ENCODE measurements around the gene CACNA1S. TPM values are rescaled to one million over a fixed set of nuclear protein-coding genes. Genes with fewer than 3 reads are reported as not detected.

CACNA1S gene
- polyA plus RNA-seq, 1 donor from 2014 or later: not detected

DNA sequence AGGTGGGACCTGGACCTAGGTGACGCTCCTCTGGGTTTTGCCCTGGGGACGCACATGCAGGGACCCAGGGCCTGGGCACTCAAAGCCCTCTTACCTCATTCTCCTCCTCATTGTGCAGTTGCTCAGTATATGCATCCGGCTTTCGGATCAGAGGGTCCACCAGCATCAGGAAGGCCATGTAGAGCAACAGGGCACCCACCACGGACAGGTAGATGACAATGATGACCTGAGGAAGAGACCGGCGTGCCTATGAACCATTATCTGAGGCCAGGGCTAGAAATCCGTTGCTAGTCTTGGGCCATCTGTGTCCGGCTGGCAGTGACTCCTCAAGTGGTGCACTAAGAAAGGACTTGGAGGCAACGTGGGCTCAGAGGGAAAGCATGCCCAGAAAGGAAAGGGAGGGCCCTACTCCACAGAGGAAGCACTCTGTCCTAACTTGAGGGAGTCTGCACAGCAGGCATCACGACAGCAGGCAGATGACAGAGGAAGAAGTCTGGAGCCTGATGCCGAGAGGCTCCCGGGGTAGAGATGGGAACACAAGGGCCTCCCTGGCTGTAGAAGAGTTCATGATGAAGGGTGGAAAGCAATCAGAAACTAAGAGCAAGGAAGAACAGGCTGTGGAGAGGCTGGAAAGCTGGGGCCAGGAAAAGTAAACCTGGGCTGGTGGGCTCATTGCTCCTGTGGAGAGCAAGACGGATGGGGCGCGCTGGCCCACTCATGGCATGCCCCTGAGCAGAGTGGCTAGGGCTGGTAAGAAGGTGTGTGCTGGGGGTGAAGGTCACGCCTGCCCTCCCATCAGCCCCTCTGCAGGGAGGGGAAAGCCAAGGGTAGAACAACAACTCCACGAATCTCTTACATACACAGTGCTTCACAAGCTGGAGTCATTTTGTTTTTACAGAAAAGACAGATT is 31.8 kb upstream of the CACNA1S start:
- Mint-ChIP-seq H3K36me3 (peaks cover 27% of the 10 kb centered on the region), H3K27me3 (no peaks in the 10 kb centered on the region), H3K9me3 (no peaks in the 10 kb centered on the region), H3K4me3 (no peak overlapping the region), H3K27ac (no peak overlapping the region), H3K4me1 (peaks cover 0 to 4% (median 0%) of the 10 kb centered on the region in 3 donors)

DNA sequence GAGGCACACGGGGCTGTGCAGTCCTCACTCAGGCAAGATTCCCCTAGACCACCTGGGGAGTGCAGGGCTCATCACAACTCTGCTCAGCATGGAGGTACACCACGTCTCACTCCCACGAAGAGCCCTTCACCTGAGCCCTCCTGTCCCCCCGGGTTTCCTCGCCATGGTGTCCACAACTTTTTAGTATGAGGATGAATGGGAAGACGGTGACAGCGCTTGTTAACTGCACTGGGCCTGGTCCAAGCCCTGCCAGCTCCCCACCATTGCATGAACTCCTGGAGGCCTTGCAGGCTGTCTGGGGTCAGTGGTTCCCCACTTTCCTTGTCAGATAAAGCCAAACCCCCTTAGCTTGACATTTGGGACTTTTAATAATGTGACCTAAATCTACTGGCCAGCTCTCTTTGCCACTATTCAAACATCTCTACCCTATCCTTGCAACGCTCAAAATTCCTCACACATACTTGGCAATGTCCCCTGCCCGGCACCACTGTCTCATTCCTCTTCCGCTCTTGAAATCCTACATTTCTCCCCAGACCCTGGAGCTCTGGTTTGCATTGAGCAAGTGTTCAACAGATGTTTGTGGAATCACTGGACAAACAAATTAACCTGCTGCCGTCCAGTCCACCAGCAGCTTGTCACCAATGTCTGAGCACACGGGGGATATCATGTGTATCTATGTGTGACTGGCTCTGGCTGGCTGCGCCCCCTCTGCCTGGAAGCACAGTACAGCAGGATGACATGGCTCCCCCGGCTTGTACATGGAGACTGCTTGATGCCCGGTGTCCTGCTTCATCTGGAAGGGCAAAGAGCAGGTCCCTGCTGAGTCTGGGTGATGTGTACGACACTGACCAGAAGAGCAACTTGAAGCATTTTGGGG is 30.9 kb upstream of the CACNA1S start:
- no peak overlapping the region for H3K4me3 Mint-ChIP-seq
- peaks cover 0 to 4% (median 0%) of the 10 kb centered on the region in 3 donors for H3K4me1 Mint-ChIP-seq
- H3K9me3 Mint-ChIP-seq: no peaks in the 10 kb centered on the region
- H3K36me3 Mint-ChIP-seq: peaks cover 27% of the 10 kb centered on the region
- no peak overlapping the region for H3K27ac Mint-ChIP-seq
- no peaks in the 10 kb centered on the region for H3K27me3 Mint-ChIP-seq

DNA sequence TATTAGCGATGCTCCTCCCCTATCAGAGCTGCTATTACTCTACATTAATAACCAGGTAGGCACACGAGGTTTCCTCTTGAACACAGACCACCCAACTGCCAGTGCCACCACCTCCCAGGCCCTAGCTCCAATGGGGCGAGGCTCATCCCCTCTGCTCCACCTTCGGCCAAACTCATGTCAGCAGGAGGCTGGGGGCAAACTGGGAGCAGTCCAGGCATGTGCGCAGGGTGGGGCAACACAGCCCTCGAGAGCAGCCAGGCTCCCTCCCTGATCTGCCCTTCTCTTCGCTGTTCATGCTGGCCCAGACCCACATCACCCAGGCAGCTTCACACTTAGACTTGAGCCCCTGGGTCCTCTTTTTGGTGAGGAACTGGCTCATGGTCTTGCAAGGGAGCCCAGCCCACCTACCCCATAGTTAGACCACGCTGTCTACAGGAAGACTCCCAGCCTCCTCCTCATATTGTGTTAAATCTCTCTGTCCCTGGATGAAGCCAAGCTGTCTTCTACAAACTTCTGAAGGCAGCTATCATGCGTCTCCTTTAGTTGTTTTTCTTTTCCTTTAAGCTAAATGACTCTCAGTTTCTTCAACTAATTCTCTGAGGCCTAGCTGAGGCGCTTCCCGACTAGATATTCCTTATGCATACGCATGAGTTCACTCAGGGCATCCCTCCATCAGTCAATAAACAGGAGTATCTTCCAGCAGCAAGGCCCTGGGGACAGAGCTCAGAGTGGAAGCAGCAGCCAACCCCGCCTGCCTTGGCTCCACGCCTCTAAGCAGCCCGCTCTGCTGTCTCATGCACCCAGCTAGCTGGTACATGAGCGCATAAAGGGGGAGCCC is 30.0 kb upstream of the CACNA1S start:
- Mint-ChIP-seq H3K27me3 (no peaks in the 10 kb centered on the region), H3K4me3 (no peak overlapping the region), H3K9me3 (no peaks in the 10 kb centered on the region), H3K4me1 (peaks cover 0 to 4% (median 0%) of the 10 kb centered on the region in 3 donors), H3K36me3 (peaks cover 21% of the 10 kb centered on the region), H3K27ac (no peak overlapping the region)

DNA sequence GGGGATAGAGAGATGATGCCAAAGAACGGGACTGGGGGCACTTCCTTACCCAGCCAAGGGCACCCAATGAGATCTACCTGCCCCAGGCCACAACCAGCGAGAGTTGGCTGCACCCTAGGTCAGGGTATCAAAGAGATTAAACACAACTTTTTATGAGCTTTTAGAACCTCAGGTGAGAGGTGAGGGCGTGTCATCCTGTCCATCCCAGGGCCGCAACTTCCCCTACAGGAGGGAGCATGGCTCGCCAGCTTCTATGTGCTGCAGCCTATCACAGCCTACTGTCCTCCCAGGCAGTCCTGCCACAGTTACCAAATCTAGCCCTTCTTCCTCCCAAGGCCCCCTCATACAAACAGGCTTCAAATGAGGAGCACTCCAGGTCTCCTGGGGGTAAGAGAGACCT is 29.2 kb upstream of the CACNA1S start:
- Mint-ChIP-seq H3K9me3 (no peaks in the 10 kb centered on the region), H3K27ac (no peak overlapping the region), H3K36me3 (peaks cover 18% of the 10 kb centered on the region), H3K27me3 (no peaks in the 10 kb centered on the region), H3K4me1 (peaks cover 0 to 4% (median 0%) of the 10 kb centered on the region in 3 donors), H3K4me3 (no peak overlapping the region)

DNA sequence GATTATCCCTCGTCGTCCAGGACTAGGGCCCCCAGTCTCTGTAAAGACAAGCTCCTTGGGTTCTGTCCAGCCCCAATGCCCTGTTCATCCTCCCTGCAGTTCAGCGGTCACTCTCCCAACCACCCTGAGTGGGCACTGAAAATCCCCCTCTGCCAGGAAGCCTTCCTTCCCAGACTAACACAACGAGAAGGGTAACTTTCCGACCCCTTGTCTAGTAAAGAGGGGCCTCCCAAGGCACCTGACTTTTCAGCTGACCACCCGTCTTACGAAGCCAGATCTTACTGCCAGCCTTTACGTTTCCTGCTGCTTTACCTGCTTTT is 28.7 kb upstream of the CACNA1S start:
- Mint-ChIP-seq H3K27ac (no peak overlapping the region), H3K36me3 (peaks cover 14% of the 10 kb centered on the region), H3K4me3 (peak overlapping the region in 1 of 4 donors; percentile 41), H3K9me3 (no peaks in the 10 kb centered on the region), H3K27me3 (no peaks in the 10 kb centered on the region), H3K4me1 (peaks cover 0 to 4% (median 0%) of the 10 kb centered on the region in 3 donors)

DNA sequence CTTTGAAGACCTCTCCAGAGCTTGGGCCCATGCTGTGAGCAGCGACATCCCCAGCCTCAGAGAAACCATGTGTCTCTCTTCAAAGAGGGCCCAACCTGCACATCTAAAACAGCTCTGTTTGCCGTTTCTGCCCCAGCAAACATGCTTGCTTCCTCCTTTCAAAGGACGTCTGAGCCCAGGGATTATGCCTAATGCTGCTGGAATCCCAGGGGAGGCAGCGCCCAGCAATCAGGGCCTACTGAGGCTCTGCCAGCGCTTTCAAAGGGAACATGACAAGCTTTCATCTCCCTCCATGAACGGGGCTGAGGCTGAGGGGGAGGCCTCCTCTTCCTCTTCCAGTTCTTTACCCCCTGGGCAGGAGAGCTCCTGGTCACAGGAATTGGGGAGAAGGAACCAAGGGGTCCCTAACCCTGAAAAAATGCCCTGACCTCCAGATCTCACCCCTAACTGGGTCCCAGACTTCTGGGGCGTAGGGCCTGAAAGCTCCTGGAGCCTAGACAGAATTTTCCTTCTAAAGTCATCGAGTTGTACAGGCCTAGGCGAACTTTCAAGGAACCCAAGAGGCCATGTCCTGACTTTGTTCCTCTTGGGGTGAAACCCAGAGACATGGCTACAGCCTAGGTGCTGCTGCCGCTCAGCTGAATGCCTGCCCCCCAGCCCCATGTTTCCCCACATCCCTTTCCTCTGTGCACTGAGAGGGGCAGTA is 28.2 kb upstream of the CACNA1S start:
- Mint-ChIP-seq H3K27ac (no peak overlapping the region), H3K27me3 (no peaks in the 10 kb centered on the region), H3K4me3 (no peak overlapping the region), H3K4me1 (peaks cover 0 to 4% (median 0%) of the 10 kb centered on the region in 3 donors), H3K36me3 (peaks cover 16% of the 10 kb centered on the region), H3K9me3 (no peaks in the 10 kb centered on the region)

DNA sequence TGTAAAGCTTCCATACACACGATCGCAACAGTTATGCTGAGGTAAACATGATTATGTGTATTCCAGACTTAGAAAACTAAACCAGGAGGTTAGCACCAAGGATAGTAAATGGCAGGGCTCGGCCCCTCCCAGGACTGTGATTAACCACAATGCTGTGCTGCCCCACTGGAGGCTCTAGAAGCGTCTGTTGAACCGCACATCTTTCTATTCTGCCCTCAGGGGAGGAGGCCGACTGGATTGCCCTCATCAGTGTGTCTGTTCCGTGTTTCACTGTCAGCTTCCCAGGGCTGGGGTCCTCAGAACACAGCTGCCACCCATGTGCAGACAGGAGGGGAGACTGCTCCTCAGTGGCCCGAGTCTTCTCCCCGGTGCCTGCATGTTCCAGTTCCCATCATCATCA is 27.5 kb upstream of the CACNA1S start:
- Mint-ChIP-seq H3K36me3 (peaks cover 12% of the 10 kb centered on the region), H3K4me1 (peaks cover 0 to 4% (median 0%) of the 10 kb centered on the region in 3 donors), H3K9me3 (no peaks in the 10 kb centered on the region), H3K4me3 (no peak overlapping the region), H3K27me3 (no peaks in the 10 kb centered on the region), H3K27ac (no peak overlapping the region)

DNA sequence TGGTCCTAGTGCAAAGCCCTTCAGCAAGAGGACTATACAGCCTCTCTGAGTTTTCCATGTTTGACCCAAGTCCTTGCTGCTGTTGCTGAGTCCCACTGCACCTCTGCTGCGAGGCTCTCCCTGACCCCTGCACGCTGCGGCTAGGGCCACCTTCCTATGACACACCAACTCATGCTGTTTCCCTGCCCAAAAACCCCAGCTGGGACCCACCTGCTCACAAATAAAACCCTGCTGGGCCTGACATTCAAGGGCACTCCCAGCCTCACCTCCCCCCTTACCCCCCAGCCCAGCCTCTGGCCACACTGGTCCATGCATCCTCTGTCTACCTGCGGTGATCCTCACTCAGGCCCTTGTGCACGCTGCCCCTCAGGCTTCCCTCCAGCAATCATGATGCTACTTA is 27.1 kb upstream of the CACNA1S start:
- H3K27ac Mint-ChIP-seq: no peak overlapping the region
- no peaks in the 10 kb centered on the region for H3K27me3 Mint-ChIP-seq
- H3K4me1 Mint-ChIP-seq: peaks cover 0 to 4% (median 0%) of the 10 kb centered on the region in 3 donors
- H3K9me3 Mint-ChIP-seq: no peaks in the 10 kb centered on the region
- no peak overlapping the region for H3K4me3 Mint-ChIP-seq
- peaks cover 8% of the 10 kb centered on the region for H3K36me3 Mint-ChIP-seq

DNA sequence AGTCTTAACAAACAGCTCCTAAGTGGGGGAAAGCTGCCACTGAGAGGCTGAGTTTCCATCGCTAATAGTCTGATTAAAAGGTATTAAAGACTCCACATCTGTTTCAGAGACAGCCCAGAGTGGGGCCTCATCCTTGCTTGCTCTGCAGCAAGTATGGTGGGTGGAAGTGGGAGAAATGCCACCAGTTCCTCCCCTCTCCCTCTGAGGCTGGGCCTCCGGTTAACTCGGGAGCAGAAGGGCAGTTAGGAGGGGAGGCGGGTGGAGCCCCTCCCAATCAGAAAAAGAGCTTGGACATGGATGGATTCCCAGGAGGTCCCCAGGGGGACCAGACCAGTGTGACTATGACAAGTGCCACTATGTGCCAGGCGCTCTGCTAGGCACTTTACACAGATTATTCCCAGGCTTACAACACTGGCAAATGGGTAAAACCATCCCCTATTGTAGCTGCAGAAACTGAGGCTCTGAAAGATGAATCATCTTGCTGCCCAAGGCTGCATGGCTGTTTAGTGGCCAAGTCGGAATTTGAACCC is 26.1 kb upstream of the CACNA1S start:
- Mint-ChIP-seq H3K36me3 (peaks cover 3% of the 10 kb centered on the region), H3K9me3 (no peaks in the 10 kb centered on the region), H3K27me3 (no peaks in the 10 kb centered on the region), H3K4me1 (peaks cover 0 to 4% (median 0%) of the 10 kb centered on the region in 3 donors), H3K27ac (no peak overlapping the region), H3K4me3 (no peak overlapping the region)

DNA sequence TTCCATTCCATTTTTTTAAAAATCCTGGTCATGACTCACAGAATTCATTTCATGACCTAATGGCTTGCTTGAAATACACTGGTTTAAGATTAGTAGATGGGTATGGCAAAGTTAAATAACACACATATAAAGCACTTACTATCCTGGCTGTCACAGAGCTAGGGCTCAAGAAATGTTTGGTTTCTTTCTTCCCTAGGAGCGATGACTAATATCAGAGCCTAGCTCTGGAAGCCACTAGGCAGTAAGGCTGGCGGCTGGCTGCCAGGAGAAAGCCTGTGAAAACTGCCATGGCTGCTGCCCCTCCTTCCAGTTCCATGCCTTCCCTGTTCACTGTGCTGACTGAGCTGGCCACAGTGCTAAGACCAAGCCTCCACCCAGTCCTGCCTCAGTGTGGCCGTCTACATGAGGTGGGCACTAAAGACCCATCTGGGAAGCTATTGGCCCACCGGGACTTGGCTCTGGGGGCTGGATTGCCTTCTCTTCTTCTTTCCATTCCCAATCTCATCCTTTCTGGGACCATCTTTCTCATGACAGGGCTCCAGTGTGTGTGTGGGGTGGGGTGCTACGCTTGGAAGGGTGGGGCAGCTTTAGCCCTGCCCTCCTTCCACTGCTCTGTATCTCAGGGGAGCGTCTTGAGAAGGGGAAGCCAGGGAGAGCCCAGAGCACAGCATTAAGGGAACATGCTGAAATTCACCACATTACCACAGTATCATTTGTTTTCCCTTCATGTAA is 25.5 kb upstream of the CACNA1S start:
- H3K36me3 Mint-ChIP-seq: peaks cover 5% of the 10 kb centered on the region
- H3K27ac Mint-ChIP-seq: no peak overlapping the region
- peaks cover 0 to 4% (median 0%) of the 10 kb centered on the region in 3 donors for H3K4me1 Mint-ChIP-seq
- peaks cover 0 to 2% (median 0%) of the 10 kb centered on the region in 3 donors for H3K9me3 Mint-ChIP-seq
- no peak overlapping the region for H3K4me3 Mint-ChIP-seq
- H3K27me3 Mint-ChIP-seq: no peaks in the 10 kb centered on the region

DNA sequence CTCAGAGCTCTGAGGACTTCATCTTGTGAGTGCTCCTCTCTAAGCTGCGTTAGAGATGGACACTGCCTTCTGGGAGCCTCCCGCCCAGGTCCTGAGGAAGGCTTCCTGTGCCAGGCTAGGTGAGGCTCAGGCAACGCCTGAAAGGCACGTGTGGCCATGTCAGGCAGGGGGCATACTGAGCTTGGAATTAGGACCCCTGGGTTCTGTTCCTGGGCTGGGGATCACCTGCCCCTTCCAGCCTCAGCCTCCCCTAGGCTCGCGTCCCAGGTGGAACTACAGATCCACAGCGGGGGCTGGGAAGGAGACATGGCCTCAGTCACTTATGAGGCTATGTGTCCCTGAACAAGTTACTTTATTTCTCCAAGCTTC is 24.8 kb upstream of the CACNA1S start:
- H3K27me3 Mint-ChIP-seq: no peaks in the 10 kb centered on the region
- H3K4me3 Mint-ChIP-seq: no peak overlapping the region
- no peak overlapping the region for H3K27ac Mint-ChIP-seq
- peaks cover 7% of the 10 kb centered on the region for H3K36me3 Mint-ChIP-seq
- H3K9me3 Mint-ChIP-seq: peaks cover 0 to 3% (median 0%) of the 10 kb centered on the region in 3 donors
- H3K4me1 Mint-ChIP-seq: peaks cover 0 to 4% (median 0%) of the 10 kb centered on the region in 3 donors

DNA sequence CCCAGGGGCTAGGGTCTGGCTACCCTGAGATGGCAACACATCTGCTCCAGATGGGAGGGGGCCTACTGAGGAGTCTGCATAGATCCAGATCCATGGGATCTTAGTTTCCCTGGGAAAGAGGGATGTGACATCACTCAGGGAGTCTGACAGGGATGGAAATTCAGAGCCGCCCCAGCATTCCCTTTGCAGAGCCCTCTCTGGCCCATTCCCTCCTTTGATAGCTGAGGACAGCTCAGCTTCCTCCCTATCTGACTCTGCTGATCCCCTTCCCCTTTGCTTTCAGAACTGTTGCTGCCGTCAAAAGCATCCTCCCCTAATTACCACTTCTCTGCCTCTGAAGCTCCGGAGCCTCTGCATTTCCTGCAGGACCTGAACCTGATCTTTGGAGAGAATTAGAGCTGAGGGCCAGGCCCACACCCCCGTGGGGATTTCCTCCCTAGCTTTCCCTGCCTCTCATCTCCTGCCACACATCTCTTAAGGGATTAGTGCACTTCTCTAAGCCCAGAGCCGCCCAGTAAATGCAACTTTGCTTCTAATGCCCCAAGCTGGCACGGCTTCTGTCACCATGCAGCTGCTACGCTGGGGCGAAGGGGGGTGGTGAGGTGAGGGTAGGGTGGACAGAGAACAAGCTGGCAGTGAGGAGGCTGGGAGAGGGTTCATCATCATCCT is 24.3 kb upstream of the CACNA1S start:
- Mint-ChIP-seq H3K27ac (no peak overlapping the region), H3K36me3 (peaks cover 7% of the 10 kb centered on the region), H3K4me1 (peaks cover 0 to 2% (median 0%) of the 10 kb centered on the region in 3 donors), H3K9me3 (peaks cover 0 to 3% (median 0%) of the 10 kb centered on the region in 3 donors), H3K4me3 (no peak overlapping the region), H3K27me3 (no peaks in the 10 kb centered on the region)

DNA sequence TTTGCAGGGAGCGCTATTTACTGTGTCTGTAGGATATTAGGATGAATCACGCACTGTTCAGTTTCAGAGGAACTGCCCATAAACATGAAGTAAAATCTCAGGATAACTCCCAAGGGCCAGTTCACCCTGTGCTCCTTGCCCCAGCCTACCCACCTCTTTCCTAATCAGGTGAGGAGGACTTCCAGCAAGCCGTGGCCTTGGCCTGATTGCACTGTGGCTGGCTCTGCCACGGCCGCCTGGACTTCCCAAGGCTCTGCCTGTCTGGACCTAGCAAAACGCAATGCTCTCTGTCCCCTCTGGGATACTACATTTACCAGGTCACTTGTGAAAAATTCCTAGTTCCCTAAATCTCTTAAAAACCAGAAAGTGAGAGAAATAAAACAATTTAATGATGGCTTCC is 22.2 kb upstream of the CACNA1S start:
- H3K36me3 Mint-ChIP-seq: peaks cover 11% of the 10 kb centered on the region
- no peak overlapping the region for H3K27ac Mint-ChIP-seq
- H3K4me1 Mint-ChIP-seq: no peaks in the 10 kb centered on the region
- H3K4me3 Mint-ChIP-seq: no peak overlapping the region
- H3K27me3 Mint-ChIP-seq: no peaks in the 10 kb centered on the region
- H3K9me3 Mint-ChIP-seq: peaks cover 0 to 3% (median 0%) of the 10 kb centered on the region in 3 donors

Data from IgD-negative memory B cell (primary cell).